GM06990 (cell line): Measurements from ENCODE around the gene PPARG.

Experiments
- DNase-seq: peaks from one replicate; pipeline ENCODE4 v3.0.0-alpha.2; 2011; ENCODE audit not compliant: insufficient read length; ENCODE audit errors: extremely low read depth
- H3K27me3 ChIP-seq: replicated peaks from 2 replicates; pipeline ENCODE4 v1.6.0; 2011; ENCODE audit warnings: low read length; ENCODE audit not compliant: control insufficient read depth, insufficient read depth
- H3K36me3 ChIP-seq: 2 replicates; pipeline ENCODE4 v1.5.1; 2011; ENCODE audit warnings: low read length; ENCODE audit not compliant: control insufficient read depth, insufficient read depth
- H3K4me3 ChIP-seq: replicated peaks from 2 replicates; pipeline ENCODE4 v1.5.1; 2011; ENCODE audit warnings: low read depth, mild to moderate bottlenecking, control low read depth, low read length
- TF ChIP-seq, protein P1 (sequence below): IDR thresholded peaks from 2 replicates; pipeline ENCODE4 v1.5.1; 2011; ENCODE audit warnings: low read length, control low read depth, mild to moderate bottlenecking, inconsistent platforms; ENCODE audit not compliant: insufficient read depth, poor library complexity, severe bottlenecking

Gene PPARG

DNA sequence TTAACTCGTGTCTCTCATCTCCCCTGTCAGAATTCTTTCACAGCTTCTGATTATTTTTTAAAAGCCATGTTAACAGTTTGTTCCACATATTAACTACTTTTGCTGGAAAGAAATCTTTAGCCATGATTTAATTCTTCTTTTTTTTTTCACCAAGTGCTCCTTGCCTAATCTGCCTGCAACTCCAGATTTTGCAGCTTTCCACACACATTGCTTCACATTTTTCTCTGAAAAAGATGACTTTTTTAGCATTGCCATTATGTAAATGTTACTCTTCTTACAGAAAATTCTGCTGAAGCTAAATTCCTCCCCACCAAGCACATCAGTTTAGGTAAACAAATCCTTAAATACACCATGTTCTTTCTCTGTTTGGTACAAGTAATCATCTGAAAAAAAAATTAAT, 23.4 kb upstream of the PPARG start:
- no peaks in the 10 kb centered on the region for H3K27me3 ChIP-seq
- DNase-seq, result no peak
- no peaks in the 10 kb centered on the region for H3K36me3 ChIP-seq
- H3K4me3 ChIP-seq, result no peak overlapping the region
- TF ChIP-seq, protein P1, sequence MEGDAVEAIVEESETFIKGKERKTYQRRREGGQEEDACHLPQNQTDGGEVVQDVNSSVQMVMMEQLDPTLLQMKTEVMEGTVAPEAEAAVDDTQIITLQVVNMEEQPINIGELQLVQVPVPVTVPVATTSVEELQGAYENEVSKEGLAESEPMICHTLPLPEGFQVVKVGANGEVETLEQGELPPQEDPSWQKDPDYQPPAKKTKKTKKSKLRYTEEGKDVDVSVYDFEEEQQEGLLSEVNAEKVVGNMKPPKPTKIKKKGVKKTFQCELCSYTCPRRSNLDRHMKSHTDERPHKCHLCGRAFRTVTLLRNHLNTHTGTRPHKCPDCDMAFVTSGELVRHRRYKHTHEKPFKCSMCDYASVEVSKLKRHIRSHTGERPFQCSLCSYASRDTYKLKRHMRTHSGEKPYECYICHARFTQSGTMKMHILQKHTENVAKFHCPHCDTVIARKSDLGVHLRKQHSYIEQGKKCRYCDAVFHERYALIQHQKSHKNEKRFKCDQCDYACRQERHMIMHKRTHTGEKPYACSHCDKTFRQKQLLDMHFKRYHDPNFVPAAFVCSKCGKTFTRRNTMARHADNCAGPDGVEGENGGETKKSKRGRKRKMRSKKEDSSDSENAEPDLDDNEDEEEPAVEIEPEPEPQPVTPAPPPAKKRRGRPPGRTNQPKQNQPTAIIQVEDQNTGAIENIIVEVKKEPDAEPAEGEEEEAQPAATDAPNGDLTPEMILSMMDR, result no peak

DNA sequence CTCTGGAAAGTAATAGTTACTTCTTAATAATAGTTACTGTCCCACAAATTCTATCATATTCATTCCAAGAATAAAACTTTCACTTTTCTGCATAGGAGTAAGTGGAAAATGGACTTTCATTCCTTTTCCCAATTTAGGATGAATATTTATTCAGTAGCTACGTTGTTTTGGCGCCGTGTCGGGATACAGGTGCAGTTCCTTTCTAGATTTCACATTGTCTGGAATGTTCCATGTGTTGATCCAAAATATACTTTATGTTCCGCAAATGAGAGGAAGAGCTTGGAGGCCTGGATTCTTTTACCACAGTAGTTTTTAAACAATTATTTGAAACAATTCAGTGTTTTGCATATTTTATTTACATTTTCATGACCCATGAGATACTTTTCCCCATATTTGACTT, 22.8 kb upstream of the PPARG start:
- no peak overlapping the region for H3K4me3 ChIP-seq
- no peaks in the 10 kb centered on the region for H3K27me3 ChIP-seq
- no peak for DNase-seq
- H3K36me3 ChIP-seq, result no peaks in the 10 kb centered on the region
- TF ChIP-seq, protein P1, result no peak

DNA sequence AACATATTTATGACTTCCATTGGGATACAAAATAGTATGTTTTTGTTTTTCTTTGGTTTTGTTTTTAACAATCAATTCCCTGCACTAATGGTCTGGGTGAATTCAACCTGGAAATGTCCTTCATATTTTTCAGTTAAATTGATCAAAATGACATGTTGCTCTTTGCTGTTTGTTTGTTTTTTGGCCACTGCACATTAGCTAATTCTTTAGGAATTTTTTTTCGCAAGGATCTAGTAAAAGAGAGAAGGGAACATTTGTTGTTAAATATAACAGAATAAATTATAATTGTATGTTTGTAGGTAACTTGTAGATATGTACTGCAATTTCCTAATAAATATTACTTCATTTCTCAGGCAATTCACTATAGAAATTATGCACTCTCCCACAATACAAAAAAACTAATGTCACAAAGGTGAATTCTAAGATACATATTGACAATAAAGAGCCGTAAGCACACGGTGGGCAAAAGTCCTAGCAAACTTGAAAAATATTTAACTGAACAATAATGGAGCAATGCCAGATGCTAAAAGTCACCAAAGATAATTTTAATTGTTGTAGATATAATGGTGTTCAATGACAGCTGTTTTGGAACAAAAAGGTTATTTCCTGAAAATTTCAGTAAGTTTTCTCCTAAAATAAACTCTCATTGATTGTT, 21.4 kb upstream of the PPARG start:
- Histone ChIP-seq H3K36me3 (no peaks in the 10 kb centered on the region), H3K4me3 (no peak overlapping the region), H3K27me3 (no peaks in the 10 kb centered on the region)
- TF ChIP-seq, protein P1, result no peak
- DNase-seq, result no peak

DNA sequence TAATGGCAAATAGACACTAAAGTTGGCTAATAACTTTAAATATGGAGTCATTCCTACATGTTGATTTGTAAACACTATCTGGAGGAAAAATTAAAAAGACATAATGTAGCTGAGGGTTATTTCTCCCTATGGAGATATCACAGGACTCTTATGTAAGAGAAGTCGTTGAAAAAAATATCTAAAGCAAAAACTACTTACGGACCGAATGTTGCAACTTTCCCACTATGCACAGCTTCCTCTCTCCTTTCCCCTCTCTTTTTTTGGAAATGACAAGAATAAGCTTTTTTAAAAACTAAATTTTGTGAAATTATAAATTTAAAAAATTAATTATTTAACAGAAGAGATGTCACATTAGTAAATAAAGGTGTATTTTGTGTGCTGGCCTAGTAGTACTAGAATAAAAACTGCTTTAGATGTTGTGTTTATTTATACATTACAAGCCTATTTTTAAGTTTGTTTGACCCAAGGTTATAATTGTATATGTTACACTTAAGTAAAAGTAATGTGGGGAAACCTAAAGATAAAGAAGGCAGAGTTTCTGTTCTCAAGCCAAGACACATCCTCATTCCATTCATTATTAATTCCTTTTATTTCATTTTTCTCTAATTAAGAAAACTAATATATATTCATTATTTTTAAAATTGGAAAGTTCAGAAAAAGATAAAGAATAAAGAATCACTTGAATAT, 20.7 kb upstream of the PPARG start:
- Histone ChIP-seq H3K36me3 (no peaks in the 10 kb centered on the region), H3K27me3 (no peaks in the 10 kb centered on the region), H3K4me3 (no peak overlapping the region)
- TF ChIP-seq, protein P1, result no peak
- DNase-seq, result no peak

DNA sequence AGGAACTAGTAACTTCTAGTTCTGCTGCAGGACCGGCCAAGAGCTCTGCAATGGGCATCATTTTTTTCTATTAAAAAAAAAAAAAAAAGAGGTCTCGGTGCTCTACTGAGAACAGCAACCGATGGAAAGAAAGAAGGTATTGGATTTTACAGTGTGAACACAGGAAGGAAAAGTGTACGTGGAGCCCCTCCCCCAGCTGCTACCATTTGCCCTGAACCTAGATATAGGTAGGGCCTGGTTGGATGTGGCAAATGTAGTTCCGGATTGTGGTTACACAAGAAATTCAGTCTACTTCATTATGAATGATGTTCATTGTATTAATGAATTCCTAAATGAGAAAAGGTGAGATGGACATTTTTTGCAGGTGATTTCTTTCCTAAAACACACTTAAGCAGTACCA, 17.9 kb upstream of the PPARG start:
- Histone ChIP-seq H3K27me3 (no peaks in the 10 kb centered on the region), H3K36me3 (no peaks in the 10 kb centered on the region), H3K4me3 (no peak overlapping the region)
- TF ChIP-seq, protein P1, result no peak
- no peak for DNase-seq
